NOMO-1 (cell line): ENCODE measurements around the gene SLC4A5.

Source experiments
- DNase-seq, 2 experiments: peaks; one replicate each; lab custom pipeline; 2025; ENCODE audit not compliant: unreplicated experiment in 2 of 2; lab: John Stamatoyannopoulos, UW

Gene SLC4A5

GRCh38 chr2:74316627-74317295 lies 26.5 kb downstream of the SLC4A5 start:
- no peak for DNase-seq

DNA sequence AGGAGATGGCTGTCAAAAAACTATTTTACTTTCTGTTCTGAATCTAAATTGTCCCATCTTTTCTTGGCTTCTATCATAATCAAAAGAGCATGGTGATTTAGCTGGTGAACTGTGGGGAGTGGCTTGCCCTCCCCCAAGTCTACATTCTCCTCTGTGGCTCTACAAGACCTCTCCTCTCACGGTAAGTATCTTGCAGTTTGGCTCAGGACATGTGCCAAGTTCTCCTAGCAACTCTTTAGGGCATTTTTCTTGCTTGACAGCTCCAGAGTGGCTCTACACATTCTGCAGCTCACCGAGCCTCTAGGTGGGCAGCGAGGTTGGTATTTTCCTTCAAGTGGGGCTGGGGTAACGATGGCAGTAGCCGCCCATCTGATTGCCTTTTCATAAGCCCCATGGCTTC lies 29.1 kb downstream of the SLC4A5 start:
- no peak for DNase-seq

- no peak for DNase-seq
Observed at GRCh38 chr2:74313497-74313896, 29.7 kb downstream of the SLC4A5 start.

- DNase-seq, result no peak
Observed at GRCh38 chr2:74312913-74313312, 30.3 kb downstream of the SLC4A5 start.

DNA sequence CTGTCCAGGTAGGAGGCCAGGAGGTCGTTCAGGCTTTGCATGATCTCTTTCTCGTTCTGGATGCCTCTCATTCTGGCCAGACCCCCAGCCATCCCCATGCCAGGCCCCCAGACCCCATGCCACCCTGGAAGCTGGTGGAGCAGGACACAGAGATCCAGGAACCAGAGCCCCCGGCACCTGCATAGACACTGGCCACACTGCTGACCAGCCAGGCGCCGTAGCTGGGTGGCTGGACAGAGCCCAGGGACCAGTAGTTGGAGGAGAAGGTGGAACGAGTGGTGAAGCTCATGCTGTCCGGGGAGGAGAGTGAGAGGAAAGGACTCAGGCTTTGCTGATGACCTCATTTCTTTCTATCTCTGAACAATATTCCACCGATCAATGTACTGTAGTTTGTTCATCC lies 35.5 kb downstream of the SLC4A5 start:
- no peak for DNase-seq

- DNase-seq, result no peak
Observed at GRCh38 chr2:74304332-74305148, 38.7 kb downstream of the SLC4A5 start.

GRCh38 chr2:74302865-74303264 lies 40.4 kb downstream of the SLC4A5 start:
- no peak for DNase-seq

DNA sequence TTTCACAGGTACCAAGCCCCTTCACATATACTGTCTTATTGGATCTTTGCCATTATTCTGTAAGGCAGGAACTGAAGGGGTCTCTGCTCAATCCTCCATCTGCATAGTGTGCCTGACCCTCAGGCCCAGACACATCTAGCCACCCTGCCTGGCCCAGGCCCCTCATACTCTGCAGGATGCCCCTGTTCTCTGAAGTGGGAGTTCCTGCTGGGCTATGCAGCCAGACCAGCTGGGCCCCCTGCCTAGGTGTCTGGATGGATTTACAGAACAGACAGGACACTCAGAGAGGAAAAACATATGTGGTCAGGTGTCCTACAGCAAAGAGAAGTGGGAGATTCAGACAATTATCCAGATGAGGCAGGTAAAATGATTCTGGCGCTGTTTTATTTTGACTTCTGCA lies 42.0 kb downstream of the SLC4A5 start:
- DNase-seq, result no peak

- DNase-seq, result no peak
Observed at GRCh38 chr2:74300506-74300905, 42.7 kb downstream of the SLC4A5 start.

- no peak for DNase-seq
Observed at GRCh38 chr2:74297950-74298349, 45.3 kb downstream of the SLC4A5 start.

GRCh38 chr2:74297391-74297790 lies 45.8 kb downstream of the SLC4A5 start:
- peak in 1 of 2 experiments; percentile 14 for DNase-seq

DNA sequence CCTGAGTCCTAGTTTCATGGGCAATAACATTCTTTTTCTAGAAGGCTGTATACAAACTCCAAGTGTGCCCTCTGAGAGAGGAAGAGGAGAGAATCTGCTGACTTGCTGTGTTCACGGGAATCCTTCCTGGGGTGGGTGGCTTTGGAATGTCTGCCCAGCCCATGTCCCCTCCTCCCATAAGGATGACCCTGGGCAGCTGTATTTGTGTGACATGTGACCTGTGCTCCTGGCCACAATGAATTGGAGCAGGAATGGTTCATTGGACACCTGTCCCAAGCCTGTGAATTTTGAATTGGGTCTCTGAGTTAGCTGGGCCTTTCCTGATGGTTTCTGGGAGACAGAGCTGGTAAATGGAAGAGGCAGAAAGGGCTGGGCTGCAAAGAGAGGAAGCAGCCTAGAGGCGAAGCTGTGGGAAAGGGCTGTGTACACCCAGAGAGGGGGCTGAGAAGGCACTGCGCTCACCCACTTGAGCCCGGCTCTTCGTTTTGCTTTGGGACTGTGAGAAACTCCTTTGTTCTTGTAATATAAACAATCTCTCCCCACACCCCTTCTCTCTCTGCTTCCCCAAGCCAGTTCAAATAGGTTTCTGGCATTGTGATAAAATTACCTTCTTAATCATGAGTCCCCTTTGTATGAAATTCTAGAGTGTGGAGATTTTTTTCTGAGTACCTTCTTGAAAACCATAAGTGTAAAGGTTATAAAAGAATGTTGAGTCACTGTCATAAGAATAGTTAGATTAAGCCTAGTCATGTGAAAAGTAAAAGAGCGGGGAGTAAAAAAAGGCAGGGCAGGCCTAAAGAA lies 49.8 kb downstream of the SLC4A5 start:
- no peak for DNase-seq

DNA sequence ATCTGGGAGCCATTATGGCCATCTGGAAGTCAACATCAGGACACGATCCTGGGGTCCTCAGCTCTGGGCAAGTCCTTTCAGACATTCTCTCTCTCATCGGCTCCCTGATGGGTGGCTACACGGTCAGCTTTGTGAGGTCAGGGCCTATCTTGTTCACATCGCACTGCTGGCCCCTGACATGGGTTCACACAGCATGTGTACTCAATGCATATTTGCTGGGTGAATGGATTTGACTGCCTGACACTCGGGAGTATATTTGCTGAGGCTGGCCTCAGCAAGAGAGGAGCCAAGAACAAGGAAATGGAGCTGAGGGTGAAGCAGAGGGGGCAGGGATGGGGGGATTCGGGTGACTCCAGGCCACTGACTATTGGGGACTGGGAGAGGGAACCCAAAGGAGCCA lies 50.5 kb downstream of the SLC4A5 start:
- DNase-seq, result no peak

DNA sequence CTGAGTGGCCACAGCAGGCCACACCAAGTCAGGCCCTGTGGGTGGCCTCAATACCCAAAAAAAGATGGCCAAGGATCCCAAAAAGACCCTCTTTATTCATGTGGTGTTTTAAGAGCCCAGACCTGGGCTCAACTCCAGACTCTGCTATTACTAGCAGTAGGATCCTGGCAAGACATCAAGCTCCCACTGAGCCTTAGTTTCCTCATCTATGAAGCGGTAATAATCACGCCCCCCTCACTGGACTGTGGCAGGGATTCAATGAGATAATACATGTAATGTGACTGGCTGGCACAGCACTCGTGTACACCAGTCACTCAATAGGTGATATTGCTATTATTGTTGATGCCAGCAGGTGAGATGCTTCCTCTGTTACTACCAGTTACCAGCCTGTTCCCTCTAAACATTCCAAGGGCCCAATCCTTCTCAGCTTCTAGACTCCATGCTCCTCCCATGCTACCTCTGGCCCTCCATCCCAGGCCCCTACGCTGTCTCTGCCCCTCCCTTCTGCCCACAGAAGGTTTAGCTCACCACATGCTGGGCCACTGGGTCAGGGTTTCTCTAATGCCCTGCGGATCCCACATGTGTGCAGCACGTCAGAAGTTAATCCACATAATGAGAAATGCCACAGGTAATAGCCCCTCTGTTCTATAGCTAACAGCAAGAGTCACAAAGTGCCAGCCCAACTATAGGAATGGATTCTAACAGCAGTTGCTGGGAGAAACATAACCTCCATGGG lies 51.2 kb downstream of the SLC4A5 start:
- DNase-seq, result no peak

DNA sequence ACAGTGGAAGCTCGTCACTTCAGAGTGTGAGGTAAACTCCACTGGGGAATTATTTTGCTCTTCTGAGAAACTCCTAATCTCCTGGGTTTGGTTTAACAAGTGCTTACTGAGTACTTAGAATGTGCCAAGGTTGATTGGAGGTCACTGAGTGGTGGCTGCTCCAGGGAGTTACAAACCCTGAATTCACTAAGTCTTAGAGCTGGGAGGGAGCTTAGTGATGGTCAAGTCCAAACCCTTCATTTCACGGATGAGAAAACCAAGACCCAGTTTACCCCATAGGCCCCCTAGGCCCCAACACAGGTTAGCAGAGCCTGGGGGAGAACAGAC lies 52.0 kb downstream of the SLC4A5 start:
- DNase-seq, result no peak

GRCh38 chr2:74290466-74291217 lies 52.6 kb downstream of the SLC4A5 start:
- DNase-seq, result no peak

DNA sequence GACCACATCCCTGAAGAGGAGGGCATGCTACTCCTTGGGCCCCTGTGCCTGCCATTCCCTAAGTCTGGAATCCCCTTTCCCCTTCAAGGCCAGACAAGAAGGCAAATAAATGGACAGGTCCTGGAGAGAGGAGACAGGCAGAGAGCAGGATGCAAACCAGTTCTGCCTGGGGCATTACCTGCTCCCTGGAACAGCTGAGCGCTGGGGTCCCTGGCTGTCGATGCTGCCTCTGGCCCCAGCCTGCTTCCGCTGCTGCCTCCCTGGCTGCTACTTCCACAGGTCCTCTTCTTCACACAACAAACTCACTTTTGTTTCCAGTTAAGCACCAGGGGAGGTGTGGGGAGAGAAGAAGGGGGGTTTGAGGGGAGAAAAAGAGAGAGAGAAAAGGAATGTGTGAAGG lies 53.1 kb downstream of the SLC4A5 start:
- DNase-seq, result no peak

DNA sequence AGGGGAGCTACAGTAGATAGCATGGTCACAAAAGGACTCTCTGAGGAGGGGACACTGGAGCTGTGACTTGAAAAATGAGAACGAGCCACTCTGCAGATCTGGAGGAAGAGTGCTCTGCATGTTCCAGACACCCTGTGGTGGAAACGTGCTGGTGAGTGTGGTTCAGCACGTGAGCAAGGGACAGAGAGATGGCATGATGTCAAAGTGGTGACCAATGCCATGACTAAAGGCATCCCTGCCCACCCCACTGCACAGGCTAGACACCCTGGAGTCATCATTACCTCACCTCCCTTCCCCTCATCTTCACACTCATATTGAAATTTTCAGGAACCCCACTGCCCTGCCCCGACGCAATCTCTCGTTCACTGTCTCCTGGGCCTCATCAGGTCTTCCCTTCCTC lies 56.5 kb downstream of the SLC4A5 start:
- DNase-seq, result no peak

- no peak for DNase-seq
Observed at GRCh38 chr2:74281141-74281975, 61.9 kb downstream of the SLC4A5 start.
